GM19238 (cell line): ENCODE results near the gene NMU.
"Not testable (repeated sequence)": the region's sequence is repeated elsewhere in the genome, so short reads cannot be mapped to it uniquely, and the experiment has no call there.

Experiments used
- DNase-seq: peaks from one replicate; pipeline ENCODE4 v3.0.0; 2011; ENCODE audit warnings: low spot score; ENCODE audit not compliant: insufficient read length

NMU gene

GRCh38 chr4:55635741-55636655 is at the start of gene NMU:
Gene NMU (minus strand): TSS chr4:55636298. CDS start chr4:55636192, 106 bp downstream.
- DNase-seq = no peak

- no peak for DNase-seq
Measured at GRCh38 chr4:55684276-55684675, 48.2 kb upstream of the NMU start.

GRCh38 chr4:55682797-55683196 is 46.7 kb upstream of the NMU start:
- DNase-seq = not testable (repeated sequence)

GRCh38 chr4:55682295-55682694 is 46.2 kb upstream of the NMU start:
- DNase-seq = no peak

GRCh38 chr4:55681430-55681829 is 45.3 kb upstream of the NMU start:
- no peak for DNase-seq

GRCh38 chr4:55675196-55675793 is 39.2 kb upstream of the NMU start:
- no peak for DNase-seq

- DNase-seq = no peak
Measured at GRCh38 chr4:55673424-55673823, 37.3 kb upstream of the NMU start.

GRCh38 chr4:55671667-55672066 is 35.6 kb upstream of the NMU start:
- DNase-seq = no peak

- no peak for DNase-seq
Measured at GRCh38 chr4:55670695-55671094, 34.6 kb upstream of the NMU start.

GRCh38 chr4:55668449-55668848 is 32.4 kb upstream of the NMU start:
- no peak for DNase-seq

- DNase-seq = no peak
Measured at GRCh38 chr4:55666535-55666934, 30.4 kb upstream of the NMU start.

GRCh38 chr4:55663145-55663544 is 27.0 kb upstream of the NMU start:
- DNase-seq = no peak

- no peak for DNase-seq
Measured at GRCh38 chr4:55661398-55662056, 25.4 kb upstream of the NMU start.

GRCh38 chr4:55658657-55659056 is 22.6 kb upstream of the NMU start:
- no peak for DNase-seq

GRCh38 chr4:55654131-55654530 is 18.0 kb upstream of the NMU start:
- no peak for DNase-seq

- DNase-seq = no peak
Measured at GRCh38 chr4:55650483-55650882, 14.4 kb upstream of the NMU start.

- DNase-seq = no peak
Measured at GRCh38 chr4:55637272-55637820, 1.2 kb upstream of the NMU start.

GRCh38 chr4:55636656-55636999 is 530 bp upstream of the NMU start:
- DNase-seq = no peak

GRCh38 chr4:55635282-55635681 is 816 bp downstream of the NMU start:
- no peak for DNase-seq

GRCh38 chr4:55634417-55635128 is 1.5 kb downstream of the NMU start:
- DNase-seq = no peak

GRCh38 chr4:55633903-55634302 is 2.2 kb downstream of the NMU start:
- DNase-seq = no peak
